GM19351 (cell line): Measurements from ENCODE around the gene PRPF8.

ENCODE experiments used
- ATAC-seq: cut with Tn5 transposase; IDR thresholded peaks from one replicate; pipeline ENCODE4 v1.9.1; 2021; ENCODE audit warnings: mild to moderate bottlenecking, moderate library complexity; ENCODE audit not compliant: unreplicated experiment

Gene PRPF8

DNA sequence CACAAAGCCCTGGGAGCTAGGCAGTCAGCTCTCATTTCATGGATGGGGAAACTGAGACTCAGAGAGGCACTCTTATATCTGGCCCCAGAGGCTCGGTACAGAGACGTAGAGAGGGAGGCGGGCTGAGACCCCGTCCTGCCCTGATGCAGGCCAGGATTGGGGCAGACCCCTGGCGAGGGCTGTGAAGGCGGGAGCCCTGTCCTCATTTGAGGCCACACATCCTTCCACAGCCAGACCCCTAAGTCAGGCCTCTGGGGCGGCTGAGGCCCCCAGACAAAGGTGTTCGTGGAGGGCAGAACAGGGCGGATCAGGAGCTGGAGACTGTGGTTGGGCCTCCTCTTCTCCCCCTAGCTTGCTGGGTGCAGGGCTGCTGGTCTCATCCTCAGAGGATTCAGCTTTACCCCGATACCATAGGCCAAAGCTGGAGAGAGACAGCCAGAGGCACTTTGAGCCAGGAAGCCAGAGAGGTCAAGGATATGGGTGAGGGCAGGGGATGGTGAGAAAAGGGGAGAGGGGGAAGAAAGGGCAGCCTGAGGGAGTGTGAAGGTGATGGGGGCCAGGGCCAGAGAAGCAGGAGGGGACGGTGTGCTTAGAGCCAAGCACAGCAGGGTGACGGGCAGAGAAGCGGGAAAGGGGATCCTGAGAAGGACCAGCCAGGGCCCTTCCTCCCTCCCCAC, 38.3 kb downstream of the PRPF8 start:
- ATAC-seq: no peak

DNA sequence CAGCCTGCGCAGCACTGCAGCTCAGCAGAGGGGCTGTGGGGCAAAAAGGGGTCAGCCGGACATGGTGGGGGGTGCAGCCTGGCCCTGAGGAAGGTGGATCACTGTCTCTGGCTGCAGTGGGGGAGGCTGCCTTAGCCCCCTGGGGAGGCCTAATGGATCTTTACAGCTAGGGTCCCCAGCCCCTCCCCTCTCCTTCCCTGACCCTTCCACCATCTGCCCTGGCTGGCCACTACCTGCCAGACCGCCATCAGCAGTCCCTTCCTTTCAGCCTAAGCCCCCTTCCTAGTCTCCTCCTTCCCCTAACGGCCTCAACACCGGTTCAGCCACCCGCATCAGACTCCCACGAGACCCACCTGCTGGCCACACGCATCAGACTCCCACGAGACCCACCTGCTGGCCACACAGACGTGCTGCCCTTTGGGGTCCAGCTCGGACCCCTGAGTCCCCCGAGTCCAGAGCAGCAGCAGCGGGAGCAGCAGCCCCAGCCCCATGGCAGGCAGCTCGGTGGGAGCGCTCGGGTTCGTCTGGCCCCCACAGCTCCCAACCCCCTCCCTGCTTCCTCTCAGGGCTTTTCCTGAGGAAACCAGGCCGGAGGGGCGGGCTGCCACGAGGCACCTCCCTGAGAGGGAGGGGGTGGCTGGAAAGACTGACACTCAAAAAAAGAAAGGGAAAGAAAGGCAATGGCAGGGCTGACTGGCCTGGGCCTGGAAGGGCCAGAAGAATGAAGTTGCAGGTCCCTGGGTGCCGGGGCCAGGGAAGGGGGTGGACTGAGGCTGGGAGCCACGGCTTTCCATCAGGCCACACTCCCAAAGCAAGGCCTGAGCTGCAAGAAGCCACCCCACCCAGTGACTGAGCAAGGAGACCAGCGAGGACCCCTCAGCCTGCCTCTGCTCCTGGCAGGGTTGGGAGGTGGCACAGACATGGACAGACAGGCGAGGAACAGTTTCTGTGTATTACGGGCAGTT, 39.2 kb downstream of the PRPF8 start, which contains the start of gene SCARF1:
Gene SCARF1 (minus strand): TSS at position 526 of the 965 bp plus-strand sequence. CDS start 35 bp downstream, at position 491.
- ATAC-seq: no peak

DNA sequence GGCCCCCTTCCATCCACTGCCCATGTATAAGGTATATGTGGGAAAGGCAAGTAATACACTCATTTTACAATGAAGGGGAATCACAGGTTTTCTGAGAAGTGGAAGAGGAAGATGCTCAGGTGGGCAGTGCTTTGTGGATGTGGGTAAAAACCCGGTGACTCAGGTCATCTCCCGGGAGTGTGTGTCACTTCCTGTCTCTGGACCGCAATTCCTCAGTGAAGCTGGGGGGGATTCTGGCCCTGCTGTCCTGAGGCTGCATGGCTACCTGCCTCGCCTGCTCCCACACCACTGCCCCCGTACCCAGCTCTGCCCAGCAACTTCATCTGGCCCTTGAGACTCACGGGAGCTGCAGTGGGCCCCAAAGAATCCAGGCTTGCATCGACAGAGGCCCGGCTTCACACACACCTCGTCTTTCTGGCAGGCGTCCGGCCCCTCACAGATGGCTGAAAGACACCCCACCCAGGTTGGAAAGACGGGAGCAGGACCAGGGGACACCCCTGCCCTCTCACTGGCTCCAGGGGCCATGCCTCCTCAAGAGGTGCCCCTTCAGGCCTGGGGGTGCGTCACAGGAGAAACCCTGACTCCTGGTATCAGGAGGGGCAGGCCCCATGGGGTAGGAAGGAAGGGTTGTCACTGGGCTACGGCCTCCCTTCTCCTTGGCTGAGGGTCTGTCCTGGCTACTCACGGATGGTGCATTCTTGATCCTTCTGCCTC, 40.0 kb downstream of the PRPF8 start:
- ATAC-seq: no peak

DNA sequence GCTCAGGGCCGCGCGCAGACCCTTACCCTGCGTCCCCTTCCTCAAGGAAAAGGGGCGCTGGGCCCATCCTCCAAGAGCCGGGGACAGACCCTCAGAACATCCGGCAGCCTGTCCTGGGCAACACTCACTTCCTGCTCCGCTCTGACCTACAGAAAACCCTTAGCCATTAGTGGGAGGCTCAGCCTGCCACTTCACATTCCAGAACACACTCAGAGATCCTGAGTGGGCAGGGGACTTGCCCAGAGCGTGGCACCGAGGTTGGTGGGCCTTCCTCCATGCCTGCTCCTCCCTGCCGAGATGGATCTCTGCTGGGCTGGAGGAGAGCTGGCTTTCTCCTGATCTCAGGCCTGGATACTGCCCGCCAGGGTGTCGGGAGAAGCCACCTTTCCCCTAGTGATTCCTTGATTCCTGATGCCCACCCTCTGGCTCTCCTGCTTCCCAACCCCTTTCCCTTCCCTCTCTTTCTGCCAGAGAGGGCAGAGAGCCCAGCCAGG, 40.6 kb downstream of the PRPF8 start:
- no peak for ATAC-seq

DNA sequence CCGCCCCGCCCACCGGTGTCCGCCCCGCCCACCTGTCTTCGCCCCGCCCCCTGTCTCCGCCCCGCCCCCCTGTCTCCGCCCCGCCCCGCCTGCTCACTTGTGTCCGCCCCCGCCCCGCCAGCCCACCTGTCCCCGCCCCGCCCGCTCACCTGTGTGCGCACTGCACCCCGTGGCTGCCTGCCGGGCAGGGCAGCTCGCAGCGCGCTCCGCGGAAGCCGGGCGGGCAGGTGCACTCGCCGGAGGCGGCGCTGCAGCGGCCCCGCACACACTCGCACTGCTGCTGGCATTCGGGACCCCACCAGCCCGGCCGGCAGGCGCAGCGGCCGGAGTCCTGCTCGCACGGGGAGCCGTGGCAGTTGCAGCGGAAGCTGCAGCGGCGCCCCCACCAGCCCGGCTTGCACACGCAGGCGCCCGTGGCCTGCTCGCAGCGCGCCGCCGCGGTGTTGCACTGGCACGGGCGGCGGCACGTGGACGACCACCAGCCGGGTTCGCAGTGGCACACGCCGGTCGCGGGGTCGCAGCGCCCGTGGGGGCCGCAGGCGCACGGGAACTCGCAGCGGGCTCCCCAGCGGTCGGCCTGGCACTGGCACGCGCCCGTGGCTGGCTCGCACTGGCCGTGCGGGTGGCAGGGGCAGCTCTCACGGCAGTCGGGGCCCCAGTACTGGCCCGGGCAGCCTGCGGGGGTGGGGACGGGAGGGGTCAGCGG, 41.2 kb downstream of the PRPF8 start:
- no peak for ATAC-seq

DNA sequence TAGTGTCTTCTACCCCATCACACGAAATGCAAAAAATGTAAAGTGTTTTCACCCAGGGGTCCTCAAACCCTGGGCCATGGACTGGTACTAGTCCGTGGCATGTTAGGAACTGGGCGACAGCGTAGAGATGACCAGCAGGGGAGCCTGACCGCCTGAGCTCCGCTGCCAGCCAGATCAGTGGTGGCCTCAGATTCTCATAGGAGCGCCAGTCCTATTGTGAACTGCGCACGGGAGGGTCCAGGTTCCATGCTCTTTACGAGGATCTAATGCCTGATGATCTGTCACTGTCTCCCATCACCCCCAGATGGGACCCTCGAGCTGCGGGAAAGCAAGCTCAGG, 43.6 kb downstream of the PRPF8 start:
- no peak for ATAC-seq

DNA sequence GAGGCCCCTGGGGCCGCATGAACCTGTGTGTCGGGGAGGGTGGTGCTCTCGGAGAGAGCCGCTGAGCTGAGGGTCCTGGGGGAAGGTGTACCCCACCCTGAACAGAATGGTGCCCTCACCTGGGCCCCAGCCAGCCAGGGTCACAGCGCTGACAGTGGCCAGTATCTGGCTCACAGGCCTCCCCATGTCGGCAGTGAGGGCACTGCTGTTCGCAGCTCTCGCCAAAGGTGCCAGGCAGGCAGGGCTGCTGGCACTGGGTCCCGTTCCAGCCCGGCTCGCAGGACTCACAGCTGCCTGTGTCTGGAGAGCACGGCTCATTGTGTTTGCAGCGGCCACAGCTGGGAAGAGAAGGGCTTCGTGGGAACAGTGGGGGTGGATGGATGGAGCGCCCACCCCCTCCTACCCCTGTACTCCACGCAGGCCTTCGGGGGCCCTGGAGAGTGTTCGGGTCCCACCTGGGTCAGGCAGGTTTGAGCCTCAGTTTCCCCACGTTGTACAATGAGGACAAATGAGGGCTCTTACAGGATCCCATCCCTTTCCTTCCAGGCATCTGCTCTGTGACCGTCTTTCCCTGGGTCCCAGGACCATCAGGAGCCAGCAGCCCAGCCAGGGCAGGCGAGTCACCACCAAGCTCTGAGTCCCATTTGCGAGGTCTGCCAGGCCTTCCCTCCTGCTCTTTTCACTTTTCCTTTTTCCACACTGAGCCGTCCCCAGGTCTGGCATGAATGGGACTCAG, 44.2 kb downstream of the PRPF8 start:
- ATAC-seq: no peak

DNA sequence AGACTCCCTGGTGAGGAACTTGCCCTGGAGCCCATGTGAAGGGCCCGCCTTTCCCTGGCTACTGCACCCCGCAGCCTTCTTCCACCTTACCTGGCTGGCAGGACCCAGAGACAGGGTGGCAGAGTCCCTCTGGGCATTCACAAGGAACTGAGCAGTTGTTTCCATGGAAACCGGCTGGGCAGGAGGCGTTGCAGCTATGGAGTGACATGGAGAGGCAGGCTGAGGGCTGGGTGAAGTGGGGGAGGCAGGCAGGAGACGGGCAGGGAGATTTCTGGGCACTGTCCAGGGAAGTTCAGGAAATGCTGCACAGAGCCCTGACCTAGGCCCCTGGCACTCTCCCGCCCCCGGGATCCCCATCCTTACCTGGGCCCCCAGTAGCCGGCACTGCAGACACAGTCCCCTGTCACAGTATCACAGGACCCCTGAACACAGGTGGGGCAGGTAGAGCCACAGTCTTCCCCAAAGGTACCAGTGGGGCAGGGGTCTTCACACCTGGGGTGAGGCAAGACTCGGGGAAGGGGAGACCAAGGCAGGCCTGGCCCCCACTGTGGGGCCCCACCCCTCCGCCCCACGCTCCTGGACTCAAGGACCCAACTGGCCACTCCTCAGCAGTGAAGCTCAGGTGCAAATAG, 45.0 kb downstream of the PRPF8 start:
- ATAC-seq: no peak

DNA sequence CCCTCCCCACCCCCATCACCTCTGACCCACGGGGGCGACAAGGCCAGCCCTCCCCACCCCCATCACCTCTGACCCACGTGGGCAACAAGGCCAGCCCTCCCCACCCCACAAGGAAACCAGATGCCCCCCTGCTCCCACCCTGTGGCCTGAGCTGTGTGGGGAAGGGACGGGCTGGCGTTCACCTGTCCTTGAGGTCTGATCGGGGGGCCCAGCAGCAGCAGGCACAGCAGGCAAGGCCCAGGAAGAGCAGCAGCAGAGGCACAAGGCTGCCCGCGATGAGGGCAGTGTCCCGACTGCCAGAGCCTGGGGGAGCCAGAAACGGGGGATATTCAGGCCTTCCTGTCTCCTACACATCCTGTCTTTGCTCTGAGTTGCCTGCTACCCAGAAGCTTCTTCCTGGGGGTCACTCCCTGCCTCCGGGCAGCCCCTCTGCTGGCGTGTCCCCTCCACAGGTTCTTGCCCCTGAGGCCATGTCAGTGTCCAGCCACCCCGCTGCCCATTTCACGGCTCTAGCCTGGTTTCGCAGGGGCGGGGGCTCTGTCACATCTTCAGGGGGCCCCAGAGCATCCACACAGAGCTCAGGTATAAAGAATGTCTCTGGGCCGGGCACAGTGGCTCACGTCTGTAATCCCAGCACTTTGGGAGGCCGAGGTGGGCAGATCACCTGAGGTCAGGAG, 45.9 kb downstream of the PRPF8 start:
- no peak for ATAC-seq

DNA sequence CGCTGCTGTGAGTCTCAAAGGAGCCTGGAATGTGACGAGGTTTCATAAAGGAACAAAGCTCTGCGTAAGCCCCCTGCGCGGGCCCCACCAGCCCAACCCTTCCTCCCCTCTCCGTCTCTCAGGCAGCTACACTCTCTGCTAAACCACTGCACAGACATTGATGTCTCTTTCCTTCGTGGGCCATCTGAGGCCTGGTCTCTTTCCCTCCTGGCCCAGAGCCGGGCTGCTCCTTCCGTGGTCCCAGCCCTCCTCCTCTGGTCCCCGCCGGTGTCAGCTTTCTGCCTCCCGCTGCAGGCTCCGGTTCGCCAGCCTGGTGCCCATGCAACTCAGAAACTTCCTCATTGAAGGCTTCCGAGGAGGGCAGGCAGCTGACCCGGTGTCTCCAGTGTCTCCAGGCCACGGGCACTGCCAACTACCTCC, 46.5 kb downstream of the PRPF8 start:
- ATAC-seq: no peak

DNA sequence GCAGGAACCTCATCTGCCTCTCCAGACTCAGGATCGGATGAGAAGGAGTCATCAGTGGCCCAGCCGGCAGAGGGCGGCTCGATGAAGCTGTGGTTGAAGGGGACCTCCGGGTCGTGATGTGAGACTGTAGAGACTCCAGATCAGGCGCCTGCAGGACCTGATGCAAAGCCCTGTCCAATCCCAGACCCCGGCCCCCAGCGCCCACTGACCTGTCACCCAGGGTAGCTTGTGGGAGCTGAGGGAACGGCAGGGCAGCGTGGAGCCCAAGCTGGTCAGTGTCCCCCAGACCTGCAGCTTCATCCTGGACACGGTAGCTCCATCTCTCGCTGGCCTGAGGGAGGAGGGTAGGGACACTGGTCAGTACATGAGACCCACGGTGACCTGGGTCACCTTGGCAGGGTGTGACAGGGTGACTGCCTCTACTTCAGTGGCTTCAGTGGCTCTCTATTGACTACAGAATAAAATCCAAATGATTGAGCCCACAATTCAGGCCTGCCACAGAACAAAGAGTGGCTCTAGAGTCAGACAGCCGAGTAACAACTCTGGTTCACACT, 47.9 kb downstream of the PRPF8 start:
- ATAC-seq: no peak

DNA sequence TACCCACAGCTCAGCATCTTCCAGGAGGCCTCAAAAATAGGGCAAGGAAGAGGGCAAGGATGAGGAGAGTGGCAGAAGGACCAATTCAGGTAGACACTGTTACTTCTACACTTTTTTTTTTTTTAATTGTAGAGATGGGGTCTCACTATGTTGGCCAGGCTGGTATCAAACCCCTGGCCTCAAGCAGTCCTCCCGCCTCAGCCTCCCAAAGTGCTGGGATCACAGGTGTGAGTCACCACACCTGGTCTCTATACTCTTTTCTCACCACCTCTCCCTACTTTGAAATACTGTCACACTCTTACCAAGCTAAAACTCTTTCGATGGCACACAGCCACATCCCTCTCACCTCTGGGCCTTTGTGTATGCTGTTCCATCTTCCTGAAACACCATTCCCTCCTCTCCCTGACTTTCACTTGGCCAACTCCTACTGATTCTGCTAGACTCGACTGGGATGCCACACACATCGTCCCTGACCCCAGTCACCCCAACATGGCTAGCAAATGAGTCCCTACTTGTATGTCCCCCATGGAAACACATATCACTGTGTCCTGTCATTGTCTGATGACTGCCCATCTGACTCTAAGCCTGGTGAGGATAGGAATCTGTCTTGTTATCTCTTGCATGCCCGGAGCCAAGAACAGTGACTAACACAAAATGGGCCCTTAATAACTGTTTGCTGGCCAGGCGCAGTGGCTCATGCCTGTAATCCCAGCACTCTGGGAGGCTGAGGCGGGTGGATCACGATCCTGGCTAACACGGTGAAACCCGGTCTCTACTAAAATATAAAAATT, 48.8 kb downstream of the PRPF8 start:
- ATAC-seq: no peak

DNA sequence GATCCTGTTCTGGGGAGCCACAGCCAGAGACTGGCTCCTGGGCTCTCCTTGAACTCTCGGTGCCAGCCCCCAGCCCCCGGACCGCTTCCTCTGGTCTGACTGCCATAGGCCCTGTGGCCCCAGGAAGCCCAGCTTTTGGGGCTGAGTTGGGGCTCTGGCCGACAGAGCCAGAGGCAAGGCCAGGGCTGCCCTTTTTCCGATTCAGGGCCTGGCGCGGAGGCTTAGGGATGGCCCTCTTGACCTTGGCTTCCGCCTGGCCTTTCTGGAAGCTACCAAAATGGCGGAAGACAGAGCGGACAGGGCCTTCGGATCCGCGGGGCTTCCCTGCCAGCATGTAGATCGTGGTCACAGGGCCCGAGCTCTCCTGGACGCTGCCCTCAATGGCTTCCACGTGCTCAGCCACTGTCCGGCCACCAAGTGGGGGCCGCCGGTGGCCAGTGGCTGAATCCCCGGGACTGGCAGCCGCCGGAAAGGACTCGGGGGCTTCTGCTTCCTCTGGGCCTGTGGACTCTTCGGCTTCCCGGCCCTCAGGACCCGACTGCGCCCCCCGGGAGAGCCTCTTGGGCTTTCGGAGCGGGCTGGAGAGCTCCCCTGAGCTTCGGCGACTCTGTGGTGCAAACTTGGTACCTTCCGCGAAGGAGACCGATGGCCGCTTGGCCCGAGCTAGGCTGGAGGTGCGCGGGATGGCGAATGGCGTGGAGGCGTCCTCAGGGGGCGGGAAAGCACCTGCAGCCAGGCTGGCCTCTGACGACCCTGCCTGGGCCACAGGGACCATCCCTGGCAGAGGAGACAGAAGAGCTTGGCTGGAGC, 49.6 kb downstream of the PRPF8 start:
- ATAC-seq: no peak

DNA sequence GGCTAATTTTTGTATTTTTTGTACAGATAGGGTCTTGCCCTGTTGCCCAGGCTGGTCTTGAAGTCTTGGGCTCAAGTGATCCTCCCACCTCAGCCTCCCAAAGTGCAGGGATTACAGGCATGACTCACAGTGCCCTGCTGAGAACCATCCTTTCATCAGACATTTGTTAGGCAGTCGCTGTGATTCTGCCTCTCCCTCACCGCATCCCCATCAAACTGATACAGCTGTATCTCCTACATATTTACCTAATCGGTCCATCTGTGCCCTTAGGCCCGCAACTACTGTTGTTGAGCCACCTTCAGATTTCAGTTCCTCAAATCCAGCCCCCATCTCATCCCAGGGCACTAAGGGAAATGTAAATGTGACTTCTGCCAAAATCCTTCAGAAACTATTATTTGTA, 54.0 kb downstream of the PRPF8 start:
- ATAC-seq: no peak

DNA sequence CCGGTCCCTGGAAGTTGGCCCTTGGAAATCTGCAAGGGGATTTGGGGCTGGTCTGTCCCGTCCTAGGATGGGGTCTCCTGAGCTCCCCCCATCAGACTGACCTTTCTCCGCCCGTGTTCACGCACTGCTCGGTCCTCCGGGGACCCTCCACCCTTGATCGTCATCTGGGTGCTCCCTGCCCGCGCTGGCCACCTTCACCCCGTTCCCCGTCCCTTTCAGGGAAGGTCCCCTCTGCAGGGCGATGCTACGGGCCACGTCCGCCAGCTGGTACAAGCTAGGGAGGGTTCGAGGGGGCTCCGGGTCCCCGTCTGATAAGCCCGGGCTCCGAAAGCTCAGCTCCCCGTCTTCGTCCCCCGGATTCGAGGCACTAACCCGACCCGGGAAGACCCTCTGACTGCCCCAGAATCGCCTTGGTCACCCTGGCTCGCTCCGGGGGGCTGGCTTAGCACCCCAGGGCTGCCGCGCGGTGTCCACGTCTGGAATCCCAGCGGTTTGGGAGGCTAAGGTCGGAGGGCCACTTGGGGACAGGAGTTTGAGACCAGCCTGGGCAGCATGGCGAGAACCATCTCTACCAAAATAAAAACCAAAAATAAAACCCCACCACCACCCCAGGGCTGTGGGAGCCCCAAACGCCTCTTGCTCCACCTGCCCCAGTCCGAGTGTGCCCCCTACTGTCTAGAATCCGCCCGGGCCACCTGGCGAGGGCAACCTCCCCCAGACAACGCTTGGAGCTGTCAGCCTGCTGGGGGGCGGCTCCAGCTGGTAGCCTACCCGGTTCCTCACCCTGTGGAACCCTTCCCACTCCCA, 55.0 kb downstream of the PRPF8 start:
- ATAC-seq: no peak

DNA sequence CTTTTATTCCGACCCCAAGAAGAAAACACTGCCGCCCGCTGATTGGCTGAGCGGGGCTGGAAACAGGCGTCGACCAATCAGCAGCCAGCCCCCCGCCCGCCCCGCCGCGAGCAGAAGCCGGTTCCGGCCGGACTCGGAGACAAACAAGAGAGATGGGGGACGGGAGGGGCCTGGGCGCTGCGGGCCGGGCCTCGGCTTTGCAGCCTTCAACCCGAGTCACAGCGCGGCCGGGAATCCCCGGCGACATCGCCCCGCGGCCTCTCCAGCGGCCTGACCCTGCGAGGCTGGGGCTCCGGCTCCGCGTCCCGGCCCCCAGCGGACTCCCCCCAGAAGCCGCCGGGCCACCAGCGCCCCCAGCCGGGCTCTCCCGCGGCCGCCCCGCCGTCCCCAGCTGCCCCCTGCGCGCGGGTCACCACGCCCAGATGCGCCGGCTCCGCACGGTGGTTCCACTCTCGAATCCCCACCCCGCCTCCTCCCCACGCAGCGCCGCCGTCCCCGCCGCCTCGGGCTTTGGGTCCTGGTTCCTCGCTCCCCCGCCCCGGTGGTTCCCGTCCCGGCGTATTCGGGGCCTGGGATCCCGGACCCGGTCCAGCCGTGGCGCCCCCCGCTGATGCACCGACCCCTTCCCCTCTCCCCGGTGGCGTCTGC, 55.7 kb downstream of the PRPF8 start:
- peak; percentile 66 for ATAC-seq
